K562 (cell line): Measurements from ENCODE around the gene SENP3. TPM values are rescaled to one million over a fixed set of nuclear protein-coding genes. Genes with fewer than 3 reads are reported as not detected.

Source experiments
- ATF2 ChIP-seq: sonication (generic); formaldehyde crosslinking; IDR thresholded peaks from 2 replicates; pipeline ENCODE4 v1.8.1; 2022; ENCODE audit warnings: missing genetic modification reagents
- DMBX1 ChIP-seq: fragments of 250-450 bp; sonication (Bioruptor Pico); IDR thresholded peaks from 2 replicates; pipeline ENCODE4 v1.8.0; 2022; ENCODE audit warnings: inconsistent platforms, mild to moderate bottlenecking, moderate library complexity, borderline replicate concordance
- E2F3 ChIP-seq: fragments of 250-450 bp; sonication (Bioruptor Pico); IDR thresholded peaks from 2 replicates; pipeline ENCODE4 v1.4.0; 2020; ENCODE audit warnings: mild to moderate bottlenecking
- EGR1 ChIP-seq: fragments of 450-650 bp; conservative IDR thresholded peaks from 2 replicates; pipeline ENCODE4 v1.6.1; 2017; ENCODE audit warnings: mild to moderate bottlenecking
- ETS1 ChIP-seq: conservative IDR thresholded peaks from 2 replicates; pipeline ENCODE4 v1.6.1; 2011; ENCODE audit warnings: low read depth, mild to moderate bottlenecking, low read length; ENCODE audit not compliant: control insufficient read depth
- ETV1 ChIP-seq: fragments of 450-650 bp; conservative IDR thresholded peaks from 2 replicates; pipeline ENCODE4 v1.6.1; 2016; ENCODE audit warnings: missing genetic modification characterization, control low read depth, low read depth, missing compliant biosample characterization
- GABPB1 ChIP-seq: sonication (generic); formaldehyde crosslinking; IDR thresholded peaks from 2 replicates; pipeline ENCODE4 v1.8.0; 2022; ENCODE audit warnings: mild to moderate bottlenecking, missing genetic modification reagents
- HMBOX1 ChIP-seq: sonication (generic); IDR thresholded peaks from 2 replicates; pipeline ENCODE4 v1.6.1; 2016
- KDM1A ChIP-seq, 2 experiments: fragments of 450-650 bp; IDR thresholded peaks; 2 replicates each; pipeline ENCODE4 v1.6.1; 2016; ENCODE audit warnings: mild to moderate bottlenecking in 2 of 2
- MTA3 ChIP-seq: fragments of 450-650 bp; formaldehyde crosslinking; IDR thresholded peaks from 2 replicates; pipeline ENCODE4 v1.6.1; 2017; ENCODE audit warnings: mild to moderate bottlenecking, borderline replicate concordance
- NELFE ChIP-seq: IDR thresholded peaks from 2 replicates; pipeline ENCODE4 v1.6.1; 2011; ENCODE audit warnings: mild to moderate bottlenecking; ENCODE audit not compliant: insufficient read depth, insufficient read length
- POLR2B ChIP-seq: fragments of 450-650 bp; IDR thresholded peaks from 2 replicates; pipeline ENCODE4 v1.6.1; 2018; ENCODE audit warnings: low read depth; ENCODE audit not compliant: partially characterized antibody
- TARDBP ChIP-seq: fragments of 450-650 bp; IDR thresholded peaks from 2 replicates; pipeline ENCODE4 v1.6.1; 2016
- TGIF2 ChIP-seq: sonication (generic); formaldehyde crosslinking; IDR thresholded peaks from 2 replicates; pipeline ENCODE4 v1.8.1; 2022; ENCODE audit warnings: mild to moderate bottlenecking, missing genetic modification reagents, moderate library complexity
- THRB ChIP-seq: fragments of 450-650 bp; formaldehyde crosslinking; conservative IDR thresholded peaks from 2 replicates; pipeline ENCODE4 v1.4.0; 2022; ENCODE audit warnings: mild to moderate bottlenecking, missing genetic modification characterization
- ZNF134 ChIP-seq: fragments of 250-450 bp; sonication (Bioruptor Pico); conservative IDR thresholded peaks from 2 replicates; pipeline ENCODE4 v1.4.0; 2020
- ZNF609 ChIP-seq: sonication (generic); formaldehyde crosslinking; IDR thresholded peaks from 2 replicates; pipeline ENCODE4 v1.8.1; 2023; ENCODE audit warnings: missing genetic modification reagents, mild to moderate bottlenecking, borderline replicate concordance
- ZNF780A ChIP-seq: fragments of 250-450 bp; sonication (Bioruptor Pico); IDR thresholded peaks from 2 replicates; pipeline ENCODE4 v1.5.0; 2021; ENCODE audit warnings: mild to moderate bottlenecking
- polyA plus RNA-seq, 8 experiments: library from polyadenylated mRNA; depleted of rRNA in 4 of 8; stranded (reverse) in 5 of 8; unstranded in 3 of 8; fragments of >200 nt; fragmentation: Nextera tagmentation in 2 of 8; fragmentation: Illumina TruSeq in 1 of 8; extraction: Ambion mirVana in 2 of 8; extraction: Trizol in 1 of 8; gene quantifications; 2 replicates each; pipeline versions ENCODE4 v1.2.1 to v1.2.3, GENCODE V29; 2011 to 2014; ENCODE audit warnings: inconsistent platforms in 1 of 8, missing spikeins in 1 of 8
- total RNA-seq, 7 experiments: library from RNA; depleted of rRNA in 6 of 7; stranded (reverse); fragments of >200 nt in 6 of 7; fragmentation: Illumina TruSeq in 2 of 7; extraction: Trizol in 2 of 7; gene quantifications; 2 replicates each; pipeline versions ENCODE4 v1.2.1 to v1.2.3, GENCODE V29; 2011 to 2021; ENCODE audit warnings: low replicate concordance in 1 of 7

Gene SENP3
- total and polyA plus RNA-seq, 9 of the 15 experiments (the other 6 are each of a cell fraction or from before 2014, with no cell fraction given) = 0.63 to 102 (median 78.8) TPM

GRCh38 chr17:7573324-7574080, 11.8 kb downstream of the SENP3 start (continued):
- TF ChIP-seq ATF2 (CRISPR knock-in tag) = no peak
- no peak for TF ChIP-seq E2F3 (CRISPR knock-in tag)
- TF ChIP-seq DMBX1 (CRISPR knock-in tag) = no peak
- no peak for TF ChIP-seq ZNF134 (CRISPR knock-in tag)
- peak; percentile 9 for TF ChIP-seq POLR2B
- TF ChIP-seq HMBOX1 = no peak
- no peak for TF ChIP-seq TGIF2 (CRISPR knock-in tag)
- no peak for TF ChIP-seq MTA3
- no peak for TF ChIP-seq NELFE
- TF ChIP-seq THRB = no peak; the same call in 1 of the 2 replicates
- no peak for TF ChIP-seq TARDBP
- peak; percentile 83 for TF ChIP-seq EGR1
- TF ChIP-seq KDM1A (IDR thresholded peaks at IDR 0.05) = no peak
- TF ChIP-seq ZNF780A = no peak
- TF ChIP-seq ZNF609 (CRISPR knock-in tag) = no peak
- TF ChIP-seq ETS1 = peak; percentile 45; the same call in 1 of the 2 replicates
- peak; percentile 89 for TF ChIP-seq ETV1 (tag)
- peak; percentile 80 for TF ChIP-seq GABPB1
